ENCODE results near the gene CCL20. TPM values are rescaled to one million over a fixed set of nuclear protein-coding genes. Genes with fewer than 3 reads are reported as not detected.

CCL20 gene
- total and polyA plus RNA-seq, 2 of the 13 experiments (the other 11 are each of a cell fraction or from before 2014, with no cell fraction given), result 223 to 903 TPM

- TF ChIP-seq LCORL (IDR thresholded peaks at IDR 0.05) (no peak), LCORL (CRISPR knock-in tag; IDR thresholded peaks at IDR 0.05) (0 out of 2 replicates have a peak, but pooled peaks have one; percentile 15), PPARG (CRISPR knock-in tag; conservative IDR thresholded peaks at IDR 0.05) (peak; percentile 71), RXRB (CRISPR knock-in tag; IDR thresholded peaks at IDR 0.05; ENCODE audit: borderline replicate concordance) (peak; percentile 69), ZNF274 (CRISPR knock-in tag; IDR thresholded peaks at IDR 0.05) (0 out of 2 replicates have a peak, but pooled peaks have one; percentile 40), FOXA3 (CRISPR knock-in tag; IDR thresholded peaks at IDR 0.05) (peak; percentile 29; the same call in 1 of the 2 replicates), ZNF605 (CRISPR knock-in tag; IDR thresholded peaks at IDR 0.05) (peak; percentile 58; the same call in 1 of the 2 replicates), HMGXB3 (CRISPR knock-in tag; IDR thresholded peaks at IDR 0.05; ENCODE audit: borderline replicate concordance) (no peak), ZNF784 (CRISPR knock-in tag; IDR thresholded peaks at IDR 0.05; ENCODE audit: borderline replicate concordance) (0 out of 2 replicates have a peak, but pooled peaks have one; percentile 54), SKIL (CRISPR knock-in tag; IDR thresholded peaks at IDR 0.05; ENCODE audit: borderline replicate concordance) (no peak), ZNF644 (CRISPR knock-in tag; IDR thresholded peaks at IDR 0.05; ENCODE audit: low read depth) (peak; percentile 96), ZNF414 (CRISPR knock-in tag; IDR thresholded peaks at IDR 0.05) (no peak), ZNF512B (CRISPR knock-in tag; IDR thresholded peaks at IDR 0.05; ENCODE audit: borderline replicate concordance) (no peak), NR2F2 (IDR thresholded peaks at IDR 0.05; ENCODE audit: borderline replicate concordance, low read depth) (0 out of 2 replicates have a peak, but pooled peaks have one; percentile 12), HBP1 (CRISPR knock-in tag; IDR thresholded peaks at IDR 0.05; ENCODE audit: low read depth) (peak; percentile 38; the same call in 1 of the 2 replicates), ZNF782 (CRISPR knock-in tag; IDR thresholded peaks at IDR 0.05; ENCODE audit: borderline replicate concordance) (peak; percentile 73; the same call in 1 of the 2 replicates), ZSCAN30 (CRISPR knock-in tag; IDR thresholded peaks at IDR 0.05) (no peak)
Observed at GRCh38 chr2:227828477-227828912, 14.9 kb downstream of the CCL20 start (continued).
